Right atrium auricular region (tissue), 2 donors: ENCODE results near the gene CCDC32. TPM values are rescaled to one million over a fixed set of nuclear protein-coding genes. Genes with fewer than 3 reads are reported as not detected.
A peak's percentile ranks its signal among the peaks of the same experiment; 100 is the strongest.

Experiments used
- DNase-seq: peaks from one replicate; pipeline ENCODE4 v3.0.0-alpha.2; 2019; ENCODE audit warnings: low spot score
- H3K27ac ChIP-seq, 2 donors: fragments of 200-600 bp; sonication (generic); 1 replicate in 1 of 2; 2 replicates in 1 of 2; pipeline ENCODE4 v1.5.1; 2016 to 2019
- H3K27me3 ChIP-seq, 2 donors: fragments of 200-600 bp; sonication (generic); one replicate each; pipeline versions ENCODE4 v1.5.1 to v1.6.0; 2017 to 2019
- H3K36me3 ChIP-seq: fragments of 200-600 bp; sonication (generic); one replicate; pipeline ENCODE4 v1.5.1; 2016
- H3K4me1 ChIP-seq, 2 donors: fragments of 200-600 bp; sonication (generic); one replicate each; pipeline versions ENCODE4 v1.5.1 to v1.6.0; 2017 to 2019
- H3K4me3 ChIP-seq, 2 donors: fragments of 200-600 bp; sonication (generic); 1 replicate in 1 of 2; 2 replicates in 1 of 2; pipeline ENCODE4 v1.5.1; 2017 to 2019; ENCODE audit warnings: mild to moderate bottlenecking in 1 of 2, moderate library complexity in 1 of 2
- H3K9me3 ChIP-seq, 2 donors: fragments of 200-600 bp; sonication (generic); one replicate each; pipeline ENCODE4 v1.5.1; 2019
- total RNA-seq, 2 donors: library from RNA; depleted of rRNA; stranded (reverse); fragments of >200 nt; gene quantifications; one replicate each; pipeline ENCODE4 v1.1.0, GENCODE V29; 2016
- TF ChIP-seq, protein P1 (sequence below), 2 donors: fragments of 200-600 bp; sonication (generic); IDR thresholded peaks; one replicate each; pipeline ENCODE4 v1.5.1; 2019; ENCODE audit warnings: antibody characterized with exemption in 2 of 2

Gene CCDC32
- total RNA-seq, 2 donors from 2014 or later: 18.7 to 30.2 TPM

DNA sequence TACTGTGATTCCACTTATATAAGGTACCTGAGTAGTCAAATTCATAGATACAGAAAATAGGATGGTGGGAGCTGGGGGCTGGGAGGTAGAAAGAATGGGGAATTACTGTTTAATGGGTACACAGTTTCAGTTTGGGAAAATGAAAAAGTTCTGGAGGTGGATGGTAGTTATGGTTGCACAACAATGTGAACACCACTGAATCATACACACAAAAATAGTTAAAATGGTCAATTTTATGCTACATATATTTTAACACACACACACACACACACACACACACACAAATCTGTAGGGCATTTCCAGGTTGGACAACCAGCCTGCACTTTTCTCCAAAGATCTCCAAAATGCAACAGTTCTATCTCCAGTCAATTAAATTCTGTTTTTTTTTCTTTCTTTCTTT lies 1.4 kb downstream of the CCDC32 start:
- peaks cover 0 to 29% of the 10 kb centered on the region in 2 donors for H3K4me1 ChIP-seq
- no peaks in the 10 kb centered on the region for H3K9me3 ChIP-seq
- H3K36me3 ChIP-seq: peaks cover 4% of the 10 kb centered on the region
- H3K27ac ChIP-seq: no peak overlapping the region
- no peaks in the 10 kb centered on the region for H3K27me3 ChIP-seq
- H3K4me3 ChIP-seq: no peak overlapping the region
- TF ChIP-seq, protein P1, sequence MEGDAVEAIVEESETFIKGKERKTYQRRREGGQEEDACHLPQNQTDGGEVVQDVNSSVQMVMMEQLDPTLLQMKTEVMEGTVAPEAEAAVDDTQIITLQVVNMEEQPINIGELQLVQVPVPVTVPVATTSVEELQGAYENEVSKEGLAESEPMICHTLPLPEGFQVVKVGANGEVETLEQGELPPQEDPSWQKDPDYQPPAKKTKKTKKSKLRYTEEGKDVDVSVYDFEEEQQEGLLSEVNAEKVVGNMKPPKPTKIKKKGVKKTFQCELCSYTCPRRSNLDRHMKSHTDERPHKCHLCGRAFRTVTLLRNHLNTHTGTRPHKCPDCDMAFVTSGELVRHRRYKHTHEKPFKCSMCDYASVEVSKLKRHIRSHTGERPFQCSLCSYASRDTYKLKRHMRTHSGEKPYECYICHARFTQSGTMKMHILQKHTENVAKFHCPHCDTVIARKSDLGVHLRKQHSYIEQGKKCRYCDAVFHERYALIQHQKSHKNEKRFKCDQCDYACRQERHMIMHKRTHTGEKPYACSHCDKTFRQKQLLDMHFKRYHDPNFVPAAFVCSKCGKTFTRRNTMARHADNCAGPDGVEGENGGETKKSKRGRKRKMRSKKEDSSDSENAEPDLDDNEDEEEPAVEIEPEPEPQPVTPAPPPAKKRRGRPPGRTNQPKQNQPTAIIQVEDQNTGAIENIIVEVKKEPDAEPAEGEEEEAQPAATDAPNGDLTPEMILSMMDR (IDR thresholded peaks at IDR 0.05): no peak
- no peak for DNase-seq

DNA sequence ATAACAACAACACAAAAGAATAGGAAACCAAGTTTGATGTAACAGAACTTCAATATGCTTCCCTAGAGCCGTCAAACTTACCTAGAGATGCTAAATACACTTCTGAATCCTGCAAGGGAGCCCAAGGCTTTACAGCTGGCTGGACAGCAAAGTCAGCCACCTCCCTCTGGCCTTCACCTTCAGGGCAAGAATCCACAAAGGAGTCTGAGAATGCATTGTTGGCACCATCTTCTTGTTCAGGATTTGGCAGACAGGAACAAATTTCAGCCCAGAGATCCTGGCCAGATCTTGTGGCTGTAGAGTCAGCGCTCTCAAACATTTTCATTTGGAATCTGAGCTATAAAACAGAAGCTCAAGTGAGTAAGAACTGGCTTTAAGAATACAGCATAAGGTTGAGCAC lies 2.2 kb downstream of the CCDC32 start:
- TF ChIP-seq, protein P1 (IDR thresholded peaks at IDR 0.05): no peak
- no peak overlapping the region for H3K4me3 ChIP-seq

DNA sequence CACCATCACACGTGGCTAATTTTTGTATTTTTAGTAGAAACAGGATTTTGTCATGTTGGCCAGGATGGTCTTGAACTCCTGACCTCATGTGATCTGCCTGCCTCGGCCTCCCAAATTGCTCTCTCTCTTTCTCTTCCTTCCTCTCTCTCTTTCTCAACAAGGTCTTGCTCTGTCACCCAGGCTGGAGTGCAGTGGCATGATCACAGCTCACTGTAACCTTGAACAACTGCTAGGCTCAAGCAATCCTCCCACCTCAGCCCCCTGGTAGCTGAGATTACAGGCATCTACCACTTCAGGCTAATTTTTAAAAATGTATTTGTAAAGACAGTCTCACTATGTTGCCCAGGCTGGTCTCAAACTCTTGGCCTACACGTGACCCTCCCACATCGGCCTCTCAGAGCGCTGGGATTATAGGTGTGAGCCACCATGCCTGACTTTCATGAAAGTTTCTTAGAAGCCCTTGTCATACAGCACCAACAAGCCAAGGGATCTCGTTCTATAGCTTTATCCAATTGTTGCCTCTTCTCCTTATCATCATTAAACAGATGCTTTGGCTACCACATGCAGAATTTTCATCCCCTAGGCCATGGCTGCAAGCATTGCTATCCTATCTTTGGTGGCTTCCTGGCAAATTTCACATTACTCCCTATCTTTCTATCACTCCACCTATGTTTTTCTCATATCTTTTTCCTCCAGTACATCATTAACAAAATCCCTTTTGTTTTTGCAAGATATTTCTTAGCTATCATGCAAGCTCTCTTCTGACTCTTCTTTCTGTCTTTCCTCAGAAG lies 5.7 kb downstream of the CCDC32 start:
- Histone ChIP-seq H3K27ac (no peak overlapping the region), H3K27me3 (no peaks in the 10 kb centered on the region), H3K4me1 (peaks cover 0 to 27% of the 10 kb centered on the region in 2 donors), H3K9me3 (no peaks in the 10 kb centered on the region), H3K36me3 (peaks cover 14% of the 10 kb centered on the region), H3K4me3 (no peak overlapping the region)
- TF ChIP-seq, protein P1 (IDR thresholded peaks at IDR 0.05): no peak
- no peak for DNase-seq

More for the DNA sequence above, 2.2 kb downstream of the CCDC32 start:
- Histone ChIP-seq H3K27ac (no peak overlapping the region), H3K9me3 (no peaks in the 10 kb centered on the region), H3K36me3 (peaks cover 4% of the 10 kb centered on the region), H3K4me1 (peaks cover 0 to 29% of the 10 kb centered on the region in 2 donors), H3K27me3 (no peaks in the 10 kb centered on the region)
- no peak for DNase-seq

DNA sequence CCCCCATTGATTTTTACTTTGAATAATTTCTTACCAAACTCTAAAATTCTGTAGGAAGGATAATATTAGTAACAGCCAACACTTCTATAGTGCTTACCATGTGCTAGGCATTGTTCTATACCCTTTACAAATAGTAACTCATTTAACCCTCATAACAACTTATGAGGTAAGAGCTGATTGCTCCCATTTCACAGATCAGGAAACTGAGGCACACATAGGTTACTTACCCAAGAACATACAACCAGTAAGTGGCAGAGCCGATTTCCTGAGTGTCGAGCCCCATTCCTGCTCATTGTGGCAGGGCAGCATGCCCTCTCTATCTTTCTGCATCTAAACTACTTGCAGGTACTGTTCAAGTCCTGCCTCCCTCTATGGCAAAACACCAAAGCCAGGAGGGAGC lies 9.0 kb downstream of the CCDC32 start:
- H3K27ac ChIP-seq: no peak overlapping the region
- peaks cover 0 to 19% of the 10 kb centered on the region in 2 donors for H3K4me1 ChIP-seq
- DNase-seq: no peak
- H3K4me3 ChIP-seq: no peak overlapping the region
- peaks cover 19% of the 10 kb centered on the region for H3K36me3 ChIP-seq
- H3K9me3 ChIP-seq: no peaks in the 10 kb centered on the region
- no peaks in the 10 kb centered on the region for H3K27me3 ChIP-seq
- TF ChIP-seq, protein P1 (IDR thresholded peaks at IDR 0.05): no peak

DNA sequence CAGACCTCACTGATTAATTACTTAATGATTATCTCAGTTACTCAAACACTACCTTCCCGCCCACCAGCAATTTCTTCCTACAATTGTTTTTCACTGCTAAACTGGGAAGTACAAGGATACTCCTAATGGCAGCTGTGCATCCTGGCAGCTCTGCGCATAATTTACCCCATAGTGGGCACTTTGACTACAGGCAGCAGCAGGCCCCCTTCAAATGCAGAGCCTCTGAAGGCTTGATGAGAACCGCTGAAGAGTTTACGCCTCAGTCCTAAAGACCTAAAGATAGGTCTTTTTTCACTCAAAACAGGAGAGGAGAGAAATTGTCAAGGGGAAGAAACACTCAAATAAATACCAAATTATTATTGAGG lies 10.7 kb downstream of the CCDC32 start:
- peaks cover 19% of the 10 kb centered on the region for H3K36me3 ChIP-seq
- no peaks in the 10 kb centered on the region for H3K9me3 ChIP-seq
- H3K4me1 ChIP-seq: peaks cover 0 to 36% of the 10 kb centered on the region in 2 donors
- peak overlapping the region; percentile 42 to 66 for H3K27ac ChIP-seq
- H3K27me3 ChIP-seq: no peaks in the 10 kb centered on the region
- no peak overlapping the region for H3K4me3 ChIP-seq
- DNase-seq: no peak
- TF ChIP-seq, protein P1 (IDR thresholded peaks at IDR 0.05): no peak
